Testis (tissue), 3 donors: ENCODE measurements around the gene IFNAR2. TPM values are rescaled to one million over a fixed set of nuclear protein-coding genes. Genes with fewer than 3 reads are reported as not detected.
"Not testable (repeated sequence)": the region's sequence is repeated elsewhere in the genome, so short reads cannot be mapped to it uniquely, and the experiment has no call there.

Experiments
- DNase-seq: peaks from one replicate; pipeline ENCODE4 v3.0.0-alpha.2; 2019
- H3K27ac ChIP-seq, 2 donors: fragments of 200-600 bp; sonication (generic); one replicate each; pipeline ENCODE4 v1.5.1; 2019
- H3K27me3 ChIP-seq: fragments of 200-600 bp; sonication (generic); one replicate; pipeline ENCODE4 v1.5.1; 2019
- H3K36me3 ChIP-seq: fragments of 200-600 bp; sonication (generic); one replicate; pipeline ENCODE4 v1.5.1; 2017; ENCODE audit warnings: low read depth; ENCODE audit errors: missing control alignments
- H3K4me1 ChIP-seq: fragments of 200-600 bp; sonication (generic); one replicate; pipeline ENCODE4 v1.5.1; 2019
- H3K4me3 ChIP-seq, 2 donors: fragments of 200-600 bp; sonication (generic); one replicate each; pipeline ENCODE4 v1.5.1; 2017 to 2019
- H3K9me3 ChIP-seq: fragments of 200-600 bp; sonication (generic); one replicate; pipeline ENCODE4 v1.5.1; 2017
- CTCF ChIP-seq, 3 experiments: fragments of 450-650 bp in 2 of 3; fragments of 200-600 bp in 1 of 3; sonication (generic) in 1 of 3; IDR thresholded peaks; one replicate each; pipeline ENCODE4 v1.5.1; 2016 to 2019; ENCODE audit warnings: antibody characterized with exemption in 3 of 3, mild to moderate bottlenecking in 2 of 3, moderate library complexity in 1 of 3
- POLR2A ChIP-seq: fragments of 450-650 bp; IDR thresholded peaks from one replicate; pipeline ENCODE4 v1.6.1; 2017; ENCODE audit warnings: antibody characterized with exemption, mild to moderate bottlenecking, moderate library complexity
- WGBS, 2 donors: methylation state at CpG; one replicate each; pipeline ENCODE4 v1.1.5; 2018; 5-methylcytosine and 5-hydroxymethylcytosine counted together
- intact Hi-C: fragments of 100-400 bp; cut with DNase I; formaldehyde crosslinking; loops from one replicate; pipeline ENCODE4 v1.15.1; 2023; ENCODE audit warnings: low total_unique reads
- polyA plus RNA-seq: library from polyadenylated mRNA; stranded (reverse); fragments of 350-450 nt; fragmentation: Illumina TruSeq; extraction: RNeasy Lipid Tissue Mini Kit (QIAGEN cat#74804); gene quantifications from one replicate; pipeline ENCODE4 v1.2.3, GENCODE V29; 2014; ENCODE audit warnings: low read depth, low replicate concordance; ENCODE audit not compliant: insufficient read depth
- total RNA-seq, 2 donors: library from RNA; depleted of rRNA; stranded (reverse); fragments of >200 nt; gene quantifications; one replicate each; pipeline ENCODE4 v1.2.3, GENCODE V29; 2016

The IFNAR2 gene
- total and polyA plus RNA-seq, 3 donors from 2014 or later, result 8.6 to 13.1 (median 10.7) TPM

GRCh38 chr21:33240404-33240803 lies 10.7 kb downstream of the IFNAR2 start:
- WGBS, 2 donors, result 98 to 100% methylated on average over 2 of the region's 2 CpGs
- Histone ChIP-seq H3K27me3 (no peaks in the 10 kb centered on the region), H3K9me3 (no peaks in the 10 kb centered on the region), H3K4me3 (no peak overlapping the region), H3K4me1 (no peaks in the 10 kb centered on the region), H3K36me3 (no peaks in the 10 kb centered on the region), H3K27ac (no peak overlapping the region)
- TF ChIP-seq POLR2A (no peak), CTCF (IDR thresholded peaks at IDR 0.05) (no peak)
- intact Hi-C loops, result no loop called here
- no peak for DNase-seq

GRCh38 chr21:33241846-33242245 lies 12.1 kb downstream of the IFNAR2 start:
- intact Hi-C loops, result no loop called here
- no peak overlapping the region for H3K27ac ChIP-seq
- WGBS, 2 donors, result 95 to 100% methylated on average over 2 of the region's 2 CpGs
- no peaks in the 10 kb centered on the region for H3K4me1 ChIP-seq
- H3K9me3 ChIP-seq, result no peaks in the 10 kb centered on the region
- H3K27me3 ChIP-seq, result no peaks in the 10 kb centered on the region
- TF ChIP-seq CTCF (IDR thresholded peaks at IDR 0.05), result no peak
- no peak for TF ChIP-seq POLR2A
- H3K36me3 ChIP-seq, result no peaks in the 10 kb centered on the region
- no peak overlapping the region for H3K4me3 ChIP-seq
- no peak for DNase-seq

GRCh38 chr21:33242846-33243245 lies 13.1 kb downstream of the IFNAR2 start:
- H3K27ac ChIP-seq, H3K27me3 ChIP-seq, DNase-seq, H3K4me1 ChIP-seq, H3K4me3 ChIP-seq, H3K36me3 ChIP-seq, H3K9me3 ChIP-seq, intact Hi-C loops: not testable (repeated sequence)
- WGBS, 2 donors, result 91 to 96% methylated on average over 6 to 8 of the region's 8 CpGs

- Histone ChIP-seq H3K4me1 (no peaks in the 10 kb centered on the region), H3K4me3 (no peak overlapping the region), H3K27ac (no peak overlapping the region), H3K36me3 (no peaks in the 10 kb centered on the region), H3K9me3 (no peaks in the 10 kb centered on the region), H3K27me3 (no peaks in the 10 kb centered on the region)
- intact Hi-C loops, result no loop called here
- DNase-seq, result no peak
- 79 to 84% methylated on average over 6 of the region's 6 CpGs for WGBS, 2 donors
- no peak for TF ChIP-seq CTCF (IDR thresholded peaks at IDR 0.05)
- no peak for TF ChIP-seq POLR2A
Measured at GRCh38 chr21:33244082-33244778, 14.5 kb downstream of the IFNAR2 start.

GRCh38 chr21:33244779-33245105 lies 15.0 kb downstream of the IFNAR2 start:
- WGBS, 2 donors, result 81 to 86% methylated on average over 2 of the region's 2 CpGs
- H3K36me3 ChIP-seq, result no peaks in the 10 kb centered on the region
- intact Hi-C loops, result no loop called here

More at GRCh38 chr21:33244779-33245105, 15.0 kb downstream of the IFNAR2 start:
- Histone ChIP-seq H3K27me3 (no peaks in the 10 kb centered on the region), H3K9me3 (no peaks in the 10 kb centered on the region), H3K4me1 (no peaks in the 10 kb centered on the region), H3K27ac (no peak overlapping the region), H3K4me3 (no peak overlapping the region)
- TF ChIP-seq POLR2A, result no peak
- no peak for TF ChIP-seq CTCF (IDR thresholded peaks at IDR 0.05)
- no peak for DNase-seq
